OCI-LY1 (cell line): ENCODE data around the gene TPH2.

Source experiments
- H2AFZ ChIP-seq: fragments of 200-600 bp; sonication (generic), shearing (Covaris generic); 2 replicates; pipeline ENCODE4 v1.6.0; 2014; ENCODE audit warnings: antibody characterized with exemption, mild to moderate bottlenecking, low read length
- H3F3A ChIP-seq: fragments of 200-600 bp; sonication (generic), shearing (Covaris generic); 2 replicates; pipeline ENCODE4 v1.6.0; 2014; ENCODE audit warnings: mild to moderate bottlenecking, antibody characterized with exemption, low read length, moderate library complexity; ENCODE audit not compliant: insufficient read depth
- H3K27ac ChIP-seq: fragments of 200-600 bp; sonication (generic); 2 replicates; pipeline ENCODE4 v1.5.1; 2014; ENCODE audit warnings: low read length, mixed run types, mild to moderate bottlenecking, low read depth; ENCODE audit not compliant: poor library complexity, severe bottlenecking
- H3K27me3 ChIP-seq: fragments of 200-600 bp; sonication (generic); 2 replicates; pipeline ENCODE4 v1.6.0; 2014; ENCODE audit warnings: antibody characterized with exemption, mild to moderate bottlenecking, low read length, moderate library complexity; ENCODE audit not compliant: insufficient read depth
- H3K36me3 ChIP-seq: fragments of 200-600 bp; sonication (generic); 2 replicates; pipeline ENCODE4 v1.6.1; 2014; ENCODE audit warnings: mild to moderate bottlenecking, antibody characterized with exemption, low read length, moderate library complexity, mixed read lengths; ENCODE audit not compliant: insufficient read depth
- H3K4me1 ChIP-seq: fragments of 200-600 bp; sonication (generic); 2 replicates; pipeline ENCODE4 v1.5.1; 2014; ENCODE audit warnings: mild to moderate bottlenecking, low read length, moderate library complexity; ENCODE audit not compliant: insufficient read depth, severe bottlenecking
- H3K4me2 ChIP-seq: fragments of 200-600 bp; sonication (generic), shearing (Covaris generic); 2 replicates; pipeline ENCODE4 v1.6.1; 2014; ENCODE audit warnings: low read length
- H3K4me3 ChIP-seq: fragments of 200-600 bp; sonication (generic); 2 replicates; pipeline ENCODE4 v1.5.1; 2014; ENCODE audit warnings: low read length, low read depth, mild to moderate bottlenecking, mixed read lengths; ENCODE audit not compliant: poor library complexity, severe bottlenecking
- H3K79me2 ChIP-seq: fragments of 200-600 bp; shearing (Covaris generic); 2 replicates; pipeline ENCODE4 v1.6.1; 2016; ENCODE audit warnings: mixed run types, low read length, mixed read lengths; ENCODE audit not compliant: insufficient read depth
- H3K9ac ChIP-seq: fragments of 200-600 bp; sonication (generic), shearing (Covaris generic); 2 replicates; pipeline ENCODE4 v1.6.1; 2014; ENCODE audit warnings: mild to moderate bottlenecking, low read length, mixed read lengths
- H3K9me2 ChIP-seq: fragments of 200-600 bp; sonication (generic), shearing (Covaris generic); 2 replicates; pipeline ENCODE4 v1.6.1; 2014; ENCODE audit warnings: low read depth, mild to moderate bottlenecking, low read length, mixed read lengths
- H3K9me3 ChIP-seq: fragments of 200-600 bp; shearing (Covaris generic); 2 replicates; pipeline ENCODE4 v1.6.1; 2014; ENCODE audit warnings: low read length, mixed read lengths
- H4K20me1 ChIP-seq: fragments of 200-600 bp; sonication (generic), shearing (Covaris generic); 2 replicates; pipeline ENCODE4 v1.6.0; 2016; ENCODE audit warnings: mild to moderate bottlenecking, low read length; ENCODE audit not compliant: insufficient read depth
- CTCF ChIP-seq: fragments of 200-600 bp; sonication (generic), shearing (Covaris generic); IDR thresholded peaks from 2 replicates; pipeline ENCODE4 v1.5.1; 2017; ENCODE audit warnings: mild to moderate bottlenecking, antibody characterized with exemption, low read length, moderate library complexity, mixed read lengths
- EZH2 ChIP-seq: fragments of 200-600 bp; sonication (generic), shearing (Covaris generic); IDR thresholded peaks from 2 replicates; pipeline ENCODE4 v1.8.0; 2017; ENCODE audit warnings: borderline replicate concordance, mixed run types, mild to moderate bottlenecking, antibody characterized with exemption, low read length, moderate library complexity, mixed read lengths

TPH2 gene

GRCh38 chr12:71945883-71946282, 7.2 kb downstream of the TPH2 start:
- no peaks in the 10 kb centered on the region for H4K20me1 ChIP-seq
- no peaks in the 10 kb centered on the region for H3F3A ChIP-seq
- H3K27me3 ChIP-seq, result no peaks in the 10 kb centered on the region
- no peaks in the 10 kb centered on the region for H3K79me2 ChIP-seq
- H2AFZ ChIP-seq, result no peak overlapping the region
- H3K4me1 ChIP-seq, result no peaks in the 10 kb centered on the region
- no peaks in the 10 kb centered on the region for H3K9me2 ChIP-seq
- no peak overlapping the region for H3K4me2 ChIP-seq
- H3K27ac ChIP-seq, result no peak overlapping the region
- no peaks in the 10 kb centered on the region for H3K36me3 ChIP-seq
- no peak overlapping the region for H3K4me3 ChIP-seq
- H3K9me3 ChIP-seq, result no peaks in the 10 kb centered on the region
- no peak for TF ChIP-seq CTCF
- no peak for TF ChIP-seq EZH2
- no peak overlapping the region for H3K9ac ChIP-seq

- H3K79me2 ChIP-seq, result no peaks in the 10 kb centered on the region
- H3K27me3 ChIP-seq, result no peaks in the 10 kb centered on the region
- H3K9ac ChIP-seq, result no peak overlapping the region
- H3K36me3 ChIP-seq, result no peaks in the 10 kb centered on the region
- no peak overlapping the region for H2AFZ ChIP-seq
- no peaks in the 10 kb centered on the region for H3F3A ChIP-seq
- H3K27ac ChIP-seq, result no peak overlapping the region
- H3K9me3 ChIP-seq, result no peaks in the 10 kb centered on the region
- no peaks in the 10 kb centered on the region for H3K4me1 ChIP-seq
- no peak overlapping the region for H3K4me2 ChIP-seq
- no peaks in the 10 kb centered on the region for H3K9me2 ChIP-seq
- H3K4me3 ChIP-seq, result no peak overlapping the region
- TF ChIP-seq CTCF (no peak), EZH2 (no peak)
- H4K20me1 ChIP-seq, result no peaks in the 10 kb centered on the region
Measured at GRCh38 chr12:71947645-71948105, 9.0 kb downstream of the TPH2 start.

GRCh38 chr12:71948390-71948789, 9.7 kb downstream of the TPH2 start:
- no peak overlapping the region for H3K4me3 ChIP-seq
- no peaks in the 10 kb centered on the region for H3K79me2 ChIP-seq
- no peak overlapping the region for H3K4me2 ChIP-seq
- H3K9me3 ChIP-seq, result no peaks in the 10 kb centered on the region
- H3K27ac ChIP-seq, result no peak overlapping the region
- no peak overlapping the region for H3K9ac ChIP-seq
- no peaks in the 10 kb centered on the region for H3K9me2 ChIP-seq
- H3K27me3 ChIP-seq, result no peaks in the 10 kb centered on the region
- no peak for TF ChIP-seq EZH2
- TF ChIP-seq CTCF, result no peak
- no peaks in the 10 kb centered on the region for H3F3A ChIP-seq
- no peak overlapping the region for H2AFZ ChIP-seq
- H3K4me1 ChIP-seq, result no peaks in the 10 kb centered on the region
- no peaks in the 10 kb centered on the region for H3K36me3 ChIP-seq
- no peaks in the 10 kb centered on the region for H4K20me1 ChIP-seq
